A673 (cell line): ENCODE measurements around the gene CLIC5. TPM values are rescaled to one million over a fixed set of nuclear protein-coding genes. Genes with fewer than 3 reads are reported as not detected.

Experiments
- BruUV-seq: library from RNA; stranded (reverse); fragments of 400-500 nt; replicated peaks from 2 replicates; lab custom pipeline; 2021; lab: Mats Ljungman, UMichigan
- CTCF ChIA-PET: fragments of 300-600 bp; sonication (Branson Sonifier 250); formaldehyde crosslinking; loops from one replicate; lab custom pipeline; 2022; ENCODE audit warnings: antibody characterized with exemption; lab: Charles Lee
- POLR2A ChIA-PET: fragments of 300-600 bp; sonication (Branson Sonifier 250); formaldehyde crosslinking; loops from one replicate; lab custom pipeline; 2022; ENCODE audit warnings: antibody characterized with exemption; ENCODE audit not compliant: low non-redundant PET; lab: Charles Lee
- DNase-seq: peaks from one replicate; pipeline ENCODE4 v3.0.0-alpha.2; 2015; ENCODE audit warnings: low spot score
- H3K27ac ChIP-seq: fragments of 200-600 bp; sonication (generic); 2 replicates; pipeline ENCODE4 v1.5.1; 2016; ENCODE audit warnings: mixed run types, low read depth, mild to moderate bottlenecking, mixed read lengths, antibody characterized with exemption, low read length; ENCODE audit not compliant: poor library complexity, severe bottlenecking
- H3K27me3 ChIP-seq: fragments of 200-600 bp; sonication (generic); replicated peaks from 2 replicates; pipeline ENCODE4 v1.6.1; 2017; ENCODE audit warnings: mixed run types, low read depth, mild to moderate bottlenecking, mixed read lengths, antibody characterized with exemption, low read length; ENCODE audit not compliant: insufficient read depth, poor library complexity
- H3K36me3 ChIP-seq: fragments of 200-600 bp; sonication (generic); 2 replicates; pipeline ENCODE4 v1.6.1; 2016; ENCODE audit warnings: mixed run types, mild to moderate bottlenecking, mixed read lengths, antibody characterized with exemption, low read length; ENCODE audit not compliant: insufficient read depth, poor library complexity, severe bottlenecking
- H3K4me1 ChIP-seq: fragments of 200-600 bp; sonication (generic); 2 replicates; pipeline ENCODE4 v1.6.1; 2017; ENCODE audit warnings: mixed run types, mild to moderate bottlenecking, mixed read lengths, antibody characterized with exemption, low read length; ENCODE audit not compliant: insufficient read depth, poor library complexity, severe bottlenecking
- H3K4me3 ChIP-seq: fragments of 200-600 bp; sonication (generic); 2 replicates; pipeline ENCODE4 v1.5.1; 2016; ENCODE audit warnings: low read depth, mixed run types, mild to moderate bottlenecking, mixed read lengths, low read length; ENCODE audit not compliant: poor library complexity, severe bottlenecking
- H3K9me3 ChIP-seq: fragments of 200-600 bp; sonication (generic); 2 replicates; pipeline ENCODE4 v1.6.1; 2016; ENCODE audit warnings: mixed run types, low read depth, mild to moderate bottlenecking, mixed read lengths, antibody characterized with exemption, low read length; ENCODE audit not compliant: poor library complexity, severe bottlenecking
- EZH2 ChIP-seq: fragments of 200-600 bp; sonication (generic); IDR thresholded peaks from 2 replicates; pipeline ENCODE4 v1.6.1; 2017; ENCODE audit warnings: borderline replicate concordance, low read depth, mild to moderate bottlenecking, mixed read lengths, antibody characterized with exemption, low read length; ENCODE audit not compliant: poor library complexity, severe bottlenecking
- intact Hi-C: fragments of 100-400 bp; cut with micrococcal nuclease; formaldehyde crosslinking; loops from one replicate; pipeline ENCODE4 v1.10.0; 2022; ENCODE audit not compliant: unreplicated experiment
- total RNA-seq: library from RNA; stranded (reverse); gene quantifications from 2 replicates; pipeline ENCODE4 v1.2.3, GENCODE V29; 2021
- TF ChIP-seq, protein P1 (sequence below): fragments of 300-800, 200-600 bp; sonication (generic); conservative IDR thresholded peaks from 2 replicates; pipeline ENCODE4 v1.5.1; 2017; ENCODE audit warnings: low read depth, mild to moderate bottlenecking, antibody characterized with exemption, low read length, moderate library complexity, mixed read lengths

The CLIC5 gene
- total RNA-seq, 1 experiment from 2014 or later: not detected

DNA sequence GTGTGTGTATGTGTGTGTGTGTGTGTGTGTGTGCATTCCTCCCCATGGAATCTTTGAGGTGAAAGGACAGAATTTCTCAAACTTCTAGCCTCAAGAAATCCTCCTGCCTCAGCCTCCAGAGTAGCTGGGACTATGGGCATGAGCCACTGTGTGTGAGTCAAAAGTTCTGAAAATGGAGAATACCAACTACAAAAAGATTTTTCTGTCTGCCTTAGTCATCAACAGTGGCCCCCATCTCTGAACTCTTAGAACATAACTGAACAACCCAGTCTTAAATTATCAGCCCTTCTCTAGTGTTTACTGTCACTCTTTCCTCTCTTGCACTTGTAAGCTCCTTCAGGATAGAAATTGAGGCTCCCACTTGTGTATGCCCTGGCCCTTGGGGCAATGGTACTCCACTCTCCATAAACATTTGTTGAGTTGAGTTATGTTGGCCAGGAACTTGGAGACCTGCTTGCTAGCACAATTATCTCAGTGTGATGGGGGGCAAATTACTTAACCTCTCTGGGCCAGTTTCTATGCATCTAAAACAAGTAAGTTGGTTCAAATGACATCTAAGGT, 35.3 kb upstream of the CLIC5 start:
- ChIA-PET CTCF (no interaction called here), POLR2A (interaction anchor here (0.6 kb wide), 1 partner anchor 150 kb away, joined by 3 read pairs; no protein-coding TSS in a partner anchor)
- no peak overlapping the region for H3K4me3 ChIP-seq
- intact Hi-C loops: no loop called here
- BruUV-seq: no TSS peak
- peaks cover 3% of the 10 kb centered on the region for H3K27me3 ChIP-seq
- H3K27ac ChIP-seq: no peak overlapping the region
- TF ChIP-seq EZH2: no peak
- no peaks in the 10 kb centered on the region for H3K9me3 ChIP-seq
- no peaks in the 10 kb centered on the region for H3K4me1 ChIP-seq
- DNase-seq: no peak
- H3K36me3 ChIP-seq: no peaks in the 10 kb centered on the region

- no peak overlapping the region for H3K4me3 ChIP-seq
These were observed 33.1 kb upstream of the CLIC5 start for GRCh38 chr6:46048646-46049297.

DNA sequence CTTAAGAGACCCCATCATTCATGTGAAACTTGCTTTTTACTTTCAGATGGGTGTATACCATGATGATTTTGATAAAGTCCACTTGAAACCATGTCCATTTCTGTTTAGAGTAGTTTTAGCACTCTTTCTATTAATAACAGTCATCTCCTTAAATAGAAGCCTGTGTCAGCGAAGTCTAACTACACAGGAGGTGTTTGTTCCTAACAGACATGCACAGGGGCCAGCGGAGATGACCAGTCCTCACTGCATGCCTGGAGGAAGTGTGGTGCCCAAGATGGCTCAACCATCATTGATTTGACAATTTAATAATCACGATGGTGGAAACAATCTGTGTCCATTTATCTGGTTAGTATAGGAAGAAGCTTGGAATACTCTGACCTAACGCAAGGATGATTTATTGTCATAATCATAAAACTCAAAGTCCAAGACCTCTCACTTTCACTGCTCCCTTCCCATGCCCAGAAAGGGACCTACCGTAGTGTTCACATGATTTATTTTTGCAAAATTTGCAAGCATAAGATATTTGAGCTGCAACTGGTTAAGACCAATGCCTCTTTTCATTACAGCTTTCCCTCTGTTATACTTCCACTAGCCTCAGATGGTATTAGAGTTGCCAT, 31.0 kb upstream of the CLIC5 start:
- intact Hi-C loops: no loop called here
- CTCF ChIA-PET: no interaction called here
- BruUV-seq: no TSS peak

More at GRCh38 chr6:46048646-46049297, 33.1 kb upstream of the CLIC5 start:
- ChIA-PET POLR2A (no interaction called here), CTCF (no interaction called here)
- DNase-seq: no peak
- Histone ChIP-seq H3K4me1 (no peaks in the 10 kb centered on the region), H3K27ac (no peak overlapping the region), H3K36me3 (no peaks in the 10 kb centered on the region), H3K9me3 (no peaks in the 10 kb centered on the region), H3K27me3 (no peaks in the 10 kb centered on the region)
- TF ChIP-seq, protein P1, sequence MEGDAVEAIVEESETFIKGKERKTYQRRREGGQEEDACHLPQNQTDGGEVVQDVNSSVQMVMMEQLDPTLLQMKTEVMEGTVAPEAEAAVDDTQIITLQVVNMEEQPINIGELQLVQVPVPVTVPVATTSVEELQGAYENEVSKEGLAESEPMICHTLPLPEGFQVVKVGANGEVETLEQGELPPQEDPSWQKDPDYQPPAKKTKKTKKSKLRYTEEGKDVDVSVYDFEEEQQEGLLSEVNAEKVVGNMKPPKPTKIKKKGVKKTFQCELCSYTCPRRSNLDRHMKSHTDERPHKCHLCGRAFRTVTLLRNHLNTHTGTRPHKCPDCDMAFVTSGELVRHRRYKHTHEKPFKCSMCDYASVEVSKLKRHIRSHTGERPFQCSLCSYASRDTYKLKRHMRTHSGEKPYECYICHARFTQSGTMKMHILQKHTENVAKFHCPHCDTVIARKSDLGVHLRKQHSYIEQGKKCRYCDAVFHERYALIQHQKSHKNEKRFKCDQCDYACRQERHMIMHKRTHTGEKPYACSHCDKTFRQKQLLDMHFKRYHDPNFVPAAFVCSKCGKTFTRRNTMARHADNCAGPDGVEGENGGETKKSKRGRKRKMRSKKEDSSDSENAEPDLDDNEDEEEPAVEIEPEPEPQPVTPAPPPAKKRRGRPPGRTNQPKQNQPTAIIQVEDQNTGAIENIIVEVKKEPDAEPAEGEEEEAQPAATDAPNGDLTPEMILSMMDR: no peak
- TF ChIP-seq EZH2: no peak
- no TSS peak for BruUV-seq
- intact Hi-C loops: no loop called here

More for the DNA sequence above, 31.0 kb upstream of the CLIC5 start:
- Histone ChIP-seq H3K4me3 (no peak overlapping the region), H3K9me3 (no peaks in the 10 kb centered on the region), H3K4me1 (no peaks in the 10 kb centered on the region), H3K36me3 (no peaks in the 10 kb centered on the region), H3K27me3 (no peaks in the 10 kb centered on the region), H3K27ac (no peak overlapping the region)
- POLR2A ChIA-PET: no interaction called here
- no peak for DNase-seq
- TF ChIP-seq EZH2: no peak
- TF ChIP-seq, protein P1: no peak
